ENCODE measurements around the gene FUS. TPM values are rescaled to one million over a fixed set of nuclear protein-coding genes. Genes with fewer than 3 reads are reported as not detected.

FUS gene
- total and polyA plus RNA-seq, 12 donors, result 12.7 to 536 (median 148) TPM

- H3K27me3 ChIP-seq, result no peaks in the 10 kb centered on the region
- TF ChIP-seq CTCF (IDR thresholded peaks at IDR 0.05) (no peak), POLR2A (IDR thresholded peaks at IDR 0.05) (no peak)
- no peak overlapping the region for H3K4me3 ChIP-seq
- no peak for DNase-seq
- H3K9me3 ChIP-seq (replicated peaks in 1 of 3), result no peaks in the 10 kb centered on the region
- H3K36me3 ChIP-seq (replicated peaks in 1 of 2), result no peaks in the 10 kb centered on the region
- H3K27ac ChIP-seq, result no peak overlapping the region
- intact Hi-C loops (cut with DNase I), result loop anchor here in 1 of 2 donors (10.0 kb wide), 2 partner anchors 220 to 240 kb away; partner anchors contain the start of genes HSD3B7 and ZNF843
- 90 to 92% (median 90%) methylated on average over 8 to 9 of the region's 9 CpGs for WGBS, 4 donors
- peaks cover 0 to 19% of the 10 kb centered on the region in 2 donors for H3K4me1 ChIP-seq (replicated peaks in 1 of 2)
Observed at GRCh38 chr16:31204871-31205666, 25.1 kb downstream of the FUS start.

- intact Hi-C loops (cut with DNase I), result loop anchor here in 1 of 2 donors (10.0 kb wide), 2 partner anchors 222 to 238 kb away; partner anchors contain the start of genes HSD3B7 and ZNF843
- Histone ChIP-seq H3K27ac (no peak overlapping the region), H3K4me3 (no peak overlapping the region), H3K4me1 (replicated peaks in 1 of 2) (peaks cover 0 to 14% of the 10 kb centered on the region in 2 donors), H3K27me3 (no peaks in the 10 kb centered on the region), H3K9me3 (replicated peaks in 1 of 3) (no peaks in the 10 kb centered on the region), H3K36me3 (replicated peaks in 1 of 2) (no peaks in the 10 kb centered on the region)
- TF ChIP-seq POLR2A (IDR thresholded peaks at IDR 0.05) (no peak), CTCF (IDR thresholded peaks at IDR 0.05) (no peak)
- WGBS, 4 donors, result 23 to 45% (median 30%) methylated on average over 6 of the region's 6 CpGs
- DNase-seq, result peak in 6 of 7 donors; percentile 57 to 87 (median 78)
Observed at GRCh38 chr16:31206776-31207175, 26.8 kb downstream of the FUS start.

GRCh38 chr16:31213342-31213741, 33.4 kb downstream of the FUS start:
- H3K4me1 ChIP-seq (replicated peaks in 1 of 2), result peaks cover 16 to 21% of the 10 kb centered on the region in 2 donors
- TF ChIP-seq POLR2A (IDR thresholded peaks at IDR 0.05) (no peak), CTCF (IDR thresholded peaks at IDR 0.05) (no peak)
- no peak overlapping the region for H3K4me3 ChIP-seq
- peaks cover 14% of the 10 kb centered on the region for H3K27me3 ChIP-seq
- no peaks in the 10 kb centered on the region for H3K9me3 ChIP-seq (replicated peaks in 1 of 3)
- 94 to 100% (median 98%) methylated on average over 1 of the region's 1 CpG for WGBS, 4 donors
- no peaks in the 10 kb centered on the region for H3K36me3 ChIP-seq (replicated peaks in 1 of 2)
- no peak overlapping the region for H3K27ac ChIP-seq
- intact Hi-C loops (cut with DNase I), result no loop called here
- DNase-seq, result no peak

- H3K9me3 ChIP-seq (replicated peaks in 1 of 3), result no peaks in the 10 kb centered on the region
- H3K4me1 ChIP-seq (replicated peaks in 1 of 2), result peaks cover 16 to 21% of the 10 kb centered on the region in 2 donors
- no peak for TF ChIP-seq CTCF (IDR thresholded peaks at IDR 0.05)
- TF ChIP-seq POLR2A (IDR thresholded peaks at IDR 0.05), result no peak
- intact Hi-C loops (cut with DNase I), result no loop called here
- peaks cover 22% of the 10 kb centered on the region for H3K27me3 ChIP-seq
- H3K4me3 ChIP-seq, result peak within 1 kb of the TSS in 2 of 4 donors; percentile 51 to 62
- H3K36me3 ChIP-seq (replicated peaks in 1 of 2), result no peaks in the 10 kb centered on the region
- WGBS, 4 donors, result 66 to 88% (median 80%) methylated on average over 9 to 25 of the region's 25 CpGs
- H3K27ac ChIP-seq, result no peak within 1 kb of the TSS
- no peak for DNase-seq
Observed at GRCh38 chr16:31213877-31214707, 34.2 kb downstream of the FUS start, which contains the start of gene TRIM72. TRIM72 (plus strand) TSS chr16:31214119; CDS start chr16:31214739, 620 bp downstream.

Measured in adrenal gland (tissue), 12 donors.